ENCODE measurements around the gene SORCS3.

SORCS3 gene

GRCh38 chr10:104872691-104873090 lies 231.6 kb downstream of the SORCS3 start:
- DNase-seq = no peak

GRCh38 chr10:104873161-104873560 lies 232.1 kb downstream of the SORCS3 start:
- no peak for DNase-seq

GRCh38 chr10:104875561-104875960 lies 234.5 kb downstream of the SORCS3 start:
- no peak for DNase-seq

GRCh38 chr10:104880624-104881398 lies 239.7 kb downstream of the SORCS3 start:
- no peak for DNase-seq

GRCh38 chr10:104881740-104882139 lies 240.7 kb downstream of the SORCS3 start:
- DNase-seq = no peak

- no peak for DNase-seq
Observed at GRCh38 chr10:104892879-104893617, 252.0 kb downstream of the SORCS3 start.

GRCh38 chr10:104893701-104894100 lies 252.6 kb downstream of the SORCS3 start:
- no peak for DNase-seq

- DNase-seq = no peak
Observed at GRCh38 chr10:104894681-104895080, 253.6 kb downstream of the SORCS3 start.

GRCh38 chr10:104895541-104895940 lies 254.5 kb downstream of the SORCS3 start:
- no peak for DNase-seq

GRCh38 chr10:104895981-104896380 lies 254.9 kb downstream of the SORCS3 start:
- DNase-seq = no peak

- no peak for DNase-seq
Observed at GRCh38 chr10:104897696-104898095, 256.6 kb downstream of the SORCS3 start.

- no peak for DNase-seq
Observed at GRCh38 chr10:104899779-104900178, 258.7 kb downstream of the SORCS3 start.

- no peak for DNase-seq
Observed at GRCh38 chr10:104903433-104903832, 262.3 kb downstream of the SORCS3 start.

GRCh38 chr10:104904753-104905323 lies 263.7 kb downstream of the SORCS3 start:
- no peak for DNase-seq

GRCh38 chr10:104906112-104906511 lies 265.0 kb downstream of the SORCS3 start:
- no peak for DNase-seq

GRCh38 chr10:104907521-104907920 lies 266.4 kb downstream of the SORCS3 start:
- no peak for DNase-seq

GRCh38 chr10:104908581-104908980 lies 267.5 kb downstream of the SORCS3 start:
- DNase-seq = no peak

- DNase-seq = no peak
Observed at GRCh38 chr10:104910712-104911111, 269.6 kb downstream of the SORCS3 start.

GRCh38 chr10:104913390-104913789 lies 272.3 kb downstream of the SORCS3 start:
- DNase-seq = no peak

- DNase-seq = no peak
Observed at GRCh38 chr10:104920476-104920875, 279.4 kb downstream of the SORCS3 start.

- no peak for DNase-seq
Observed at GRCh38 chr10:104921763-104922162, 280.7 kb downstream of the SORCS3 start.

- DNase-seq = no peak
Observed at GRCh38 chr10:104922810-104923209, 281.7 kb downstream of the SORCS3 start.

GRCh38 chr10:104923501-104923900 lies 282.4 kb downstream of the SORCS3 start:
- DNase-seq = no peak

Measured in activated CD8-positive, alpha-beta memory T cell treated with anti-CD3 and anti-CD28 coated beads, Interleukin-2, amount 50 U/mL, for 48 hours (primary cell).